Smooth muscle cell (in vitro differentiated cells): ENCODE measurements around the gene SMARCA1. TPM values are rescaled to one million over a fixed set of nuclear protein-coding genes. Genes with fewer than 3 reads are reported as not detected.

Experiments
- DNase-seq: peaks from one replicate; lab custom pipeline; 2025; ENCODE audit not compliant: unreplicated experiment; lab: John Stamatoyannopoulos, UW
- H2AFZ ChIP-seq: fragments of 200-600 bp; sonication (generic); 2 replicates; pipeline ENCODE4 v1.6.0; 2016; ENCODE audit warnings: antibody characterized with exemption, low read depth, mild to moderate bottlenecking
- H3F3A ChIP-seq: fragments of 200-600 bp; sonication (generic); 2 replicates; pipeline ENCODE4 v1.6.0; 2017; ENCODE audit warnings: antibody characterized with exemption, low read depth
- H3K27ac ChIP-seq: fragments of 200-600 bp; sonication (generic); 2 replicates; pipeline ENCODE4 v1.5.1; 2016; ENCODE audit warnings: low read depth, mild to moderate bottlenecking
- H3K27me3 ChIP-seq: fragments of 200-600 bp; sonication (generic); 2 replicates; pipeline ENCODE4 v1.6.1; 2016; ENCODE audit warnings: low read depth, mild to moderate bottlenecking
- H3K36me3 ChIP-seq: fragments of 200-600 bp; sonication (generic); 2 replicates; pipeline ENCODE4 v1.5.1; 2016; ENCODE audit warnings: low read depth
- H3K4me1 ChIP-seq: fragments of 200-600 bp; sonication (generic); 2 replicates; pipeline ENCODE4 v1.5.1; 2016; ENCODE audit warnings: low read depth
- H3K4me2 ChIP-seq: fragments of 200-600 bp; sonication (generic); 2 replicates; pipeline ENCODE4 v1.6.0; 2016; ENCODE audit warnings: mild to moderate bottlenecking
- H3K4me3 ChIP-seq: fragments of 200-600 bp; sonication (generic); 2 replicates; pipeline ENCODE4 v1.5.1; 2016; ENCODE audit warnings: mild to moderate bottlenecking
- H3K79me2 ChIP-seq: fragments of 200-600 bp; sonication (generic); 2 replicates; pipeline ENCODE4 v1.6.0; 2016; ENCODE audit warnings: low read depth, mild to moderate bottlenecking
- H3K9ac ChIP-seq: fragments of 200-600 bp; sonication (generic); 2 replicates; pipeline ENCODE4 v1.6.0; 2016; ENCODE audit warnings: low read depth
- H3K9me3 ChIP-seq: fragments of 200-600 bp; sonication (generic); replicated peaks from 2 replicates; pipeline ENCODE4 v1.5.1; 2016; ENCODE audit warnings: low read depth
- H4K20me1 ChIP-seq: fragments of 200-600 bp; sonication (generic); 2 replicates; pipeline ENCODE4 v1.6.0; 2016; ENCODE audit warnings: low read depth
- WGBS: methylation state at CpG from one replicate; pipeline ENCODE4 v1.1.7; 2016; ENCODE audit warnings: low lambda C conversion rate; 5-methylcytosine and 5-hydroxymethylcytosine counted together
- polyA plus RNA-seq: library from polyadenylated mRNA; unstranded; fragments of >200 nt; fragmentation: Nextera tagmentation; extraction: Ambion mirVana; gene quantifications from 2 replicates; pipeline ENCODE4 v1.2.1, GENCODE V29; 2016
- small RNA-seq: library from RNA; depleted of rRNA; stranded (forward); fragments of <200 nt; gene quantifications from one replicate; pipeline ENCODE3, GENCODE V24; 2014
- total RNA-seq: library from RNA; depleted of rRNA; stranded (reverse); fragments of >200 nt; gene quantifications from 2 replicates; pipeline ENCODE4 v1.2.3, GENCODE V29; 2014
- TF ChIP-seq, protein P1 (sequence below): fragments of 200-600 bp; sonication (generic); IDR thresholded peaks from 2 replicates; pipeline ENCODE4 v1.5.1; 2017; ENCODE audit warnings: borderline replicate concordance, mild to moderate bottlenecking, antibody characterized with exemption; ENCODE audit not compliant: insufficient read depth, poor library complexity, severe bottlenecking

Gene SMARCA1
- total and polyA plus RNA-seq, 2 experiments from 2014 or later, result 60.9 to 91.5 TPM

DNA sequence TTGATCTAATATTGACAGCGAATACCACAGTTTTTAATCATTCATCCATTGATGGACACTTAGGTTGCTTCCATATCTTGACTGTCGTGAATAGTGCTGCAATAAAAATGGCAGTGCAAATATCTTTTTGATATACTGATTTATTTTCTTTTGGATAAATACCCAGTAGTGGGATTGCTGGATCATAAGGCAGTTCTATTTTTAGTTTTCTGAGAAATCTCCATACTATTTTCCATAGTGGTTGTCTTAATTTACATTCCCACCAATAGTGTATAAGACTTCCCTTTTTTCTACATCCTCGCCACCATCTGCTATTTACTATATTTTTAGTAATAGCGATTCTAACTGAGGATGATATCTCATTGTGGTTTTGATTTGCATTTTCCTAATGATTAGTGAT is 100.1 kb downstream of the SMARCA1 start:
- no peaks in the 10 kb centered on the region for H4K20me1 ChIP-seq
- DNase-seq, result no peak
- H3K36me3 ChIP-seq, result no peaks in the 10 kb centered on the region
- no peaks in the 10 kb centered on the region for H3K27me3 ChIP-seq
- H2AFZ ChIP-seq, result no peak overlapping the region
- no peak overlapping the region for H3K9ac ChIP-seq
- H3K79me2 ChIP-seq, result no peaks in the 10 kb centered on the region
- H3K4me2 ChIP-seq, result no peak overlapping the region
- no peaks in the 10 kb centered on the region for H3F3A ChIP-seq
- TF ChIP-seq, protein P1, sequence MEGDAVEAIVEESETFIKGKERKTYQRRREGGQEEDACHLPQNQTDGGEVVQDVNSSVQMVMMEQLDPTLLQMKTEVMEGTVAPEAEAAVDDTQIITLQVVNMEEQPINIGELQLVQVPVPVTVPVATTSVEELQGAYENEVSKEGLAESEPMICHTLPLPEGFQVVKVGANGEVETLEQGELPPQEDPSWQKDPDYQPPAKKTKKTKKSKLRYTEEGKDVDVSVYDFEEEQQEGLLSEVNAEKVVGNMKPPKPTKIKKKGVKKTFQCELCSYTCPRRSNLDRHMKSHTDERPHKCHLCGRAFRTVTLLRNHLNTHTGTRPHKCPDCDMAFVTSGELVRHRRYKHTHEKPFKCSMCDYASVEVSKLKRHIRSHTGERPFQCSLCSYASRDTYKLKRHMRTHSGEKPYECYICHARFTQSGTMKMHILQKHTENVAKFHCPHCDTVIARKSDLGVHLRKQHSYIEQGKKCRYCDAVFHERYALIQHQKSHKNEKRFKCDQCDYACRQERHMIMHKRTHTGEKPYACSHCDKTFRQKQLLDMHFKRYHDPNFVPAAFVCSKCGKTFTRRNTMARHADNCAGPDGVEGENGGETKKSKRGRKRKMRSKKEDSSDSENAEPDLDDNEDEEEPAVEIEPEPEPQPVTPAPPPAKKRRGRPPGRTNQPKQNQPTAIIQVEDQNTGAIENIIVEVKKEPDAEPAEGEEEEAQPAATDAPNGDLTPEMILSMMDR, result no peak
- H3K9me3 ChIP-seq, result peaks cover 4% of the 10 kb centered on the region
- 80% methylated on average over 4 of the region's 4 CpGs for WGBS
- H3K4me3 ChIP-seq, result no peak overlapping the region
- H3K4me1 ChIP-seq, result no peaks in the 10 kb centered on the region
- H3K27ac ChIP-seq, result no peak overlapping the region

DNA sequence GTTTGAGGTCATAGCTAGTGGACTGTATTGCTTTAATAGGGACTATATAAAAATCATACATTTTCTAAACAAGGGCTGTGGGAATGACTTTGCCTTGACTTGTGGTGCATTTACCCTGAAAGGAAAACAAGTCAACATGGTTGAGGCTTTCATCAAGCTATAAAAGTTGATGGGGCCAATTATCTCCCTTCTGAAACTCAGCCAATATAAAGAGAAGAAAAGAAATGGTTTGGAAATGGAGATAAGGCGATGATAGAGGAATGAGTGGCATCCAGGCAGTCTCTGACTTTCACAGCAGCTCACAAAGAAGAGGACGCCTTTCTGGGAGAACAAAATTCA is 118.7 kb downstream of the SMARCA1 start:
- Histone ChIP-seq H3K36me3 (no peaks in the 10 kb centered on the region), H3K4me3 (no peak overlapping the region), H2AFZ (no peak overlapping the region), H3K4me2 (no peak overlapping the region), H3F3A (no peaks in the 10 kb centered on the region), H3K9me3 (no peaks in the 10 kb centered on the region), H4K20me1 (no peaks in the 10 kb centered on the region), H3K27me3 (no peaks in the 10 kb centered on the region), H3K4me1 (no peaks in the 10 kb centered on the region), H3K9ac (no peak overlapping the region), H3K27ac (no peak overlapping the region), H3K79me2 (no peaks in the 10 kb centered on the region)
- no peak for DNase-seq
- WGBS, result 43% methylated on average over 2 of the region's 2 CpGs
- TF ChIP-seq, protein P1, result no peak

DNA sequence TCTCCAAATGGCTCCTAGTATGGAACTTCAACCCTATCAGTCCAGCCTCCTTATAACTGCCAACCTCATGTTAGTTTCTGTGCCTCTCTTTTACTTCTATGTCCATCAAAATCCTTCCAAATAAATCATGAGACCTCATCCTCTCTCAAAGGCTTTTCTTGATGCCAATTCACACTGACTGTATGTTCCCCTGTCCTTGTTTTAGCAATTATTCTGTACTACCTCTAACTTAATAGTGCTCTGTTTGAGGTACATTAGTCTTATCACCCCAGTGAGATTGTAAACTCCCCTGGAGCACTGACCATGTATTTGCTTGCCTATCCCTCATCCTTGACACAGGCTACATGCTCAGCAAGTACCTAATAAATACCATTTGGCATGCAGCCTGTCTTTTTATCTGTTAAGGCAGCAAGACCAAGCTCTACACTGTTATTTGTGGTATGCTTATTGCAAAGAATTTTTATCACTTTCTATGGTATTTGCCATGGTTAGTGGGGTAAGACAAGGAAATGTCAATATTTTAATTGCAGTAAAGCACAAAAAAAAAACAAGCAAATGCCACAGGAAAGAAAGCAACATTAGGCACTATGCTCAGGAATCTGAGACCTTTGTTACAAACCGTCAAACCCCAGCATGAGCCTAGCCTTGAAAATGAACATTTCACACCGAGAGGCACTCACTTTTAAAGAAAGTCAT is 119.2 kb downstream of the SMARCA1 start:
- no peak for DNase-seq
- Histone ChIP-seq H3K4me1 (no peaks in the 10 kb centered on the region), H3K27ac (no peak overlapping the region), H3K36me3 (no peaks in the 10 kb centered on the region), H2AFZ (no peak overlapping the region), H3K9me3 (no peaks in the 10 kb centered on the region), H3K27me3 (no peaks in the 10 kb centered on the region), H3F3A (no peaks in the 10 kb centered on the region), H3K4me2 (no peak overlapping the region), H3K4me3 (no peak overlapping the region), H4K20me1 (no peaks in the 10 kb centered on the region), H3K79me2 (no peaks in the 10 kb centered on the region), H3K9ac (no peak overlapping the region)
- TF ChIP-seq, protein P1, result no peak
- WGBS, result 42% methylated on average over 2 of the region's 2 CpGs

Small RNA genes within 50 kb of the gene (small RNA-seq; reads per million reads assigned to genes)
- not detected for gene RF01169
- gene RNA5SP513, result 1.8 reads per million, percentile 42 among the genes with 10 or more reads in this experiment
- gene RPS26P56, result 0.08 reads per million

Other genes starting within 250 kb of the SMARCA1 start
- 26.2 TPM in 2 replicates for gene OCRL, start 16.8 kb upstream of the SMARCA1 start, total RNA-seq
- 6.3 and 8.7 TPM in 2 replicates for gene OCRL, start 16.8 kb upstream of the SMARCA1 start, polyA plus RNA-seq
- gene APLN, start 131.5 kb upstream of the SMARCA1 start, total RNA-seq, result 0.04 and 0.27 TPM in 2 replicates
- 0.19 and 0.78 TPM in 2 replicates for gene APLN, start 131.5 kb upstream of the SMARCA1 start, polyA plus RNA-seq
- gene XPNPEP2, start 215.5 kb upstream of the SMARCA1 start, total RNA-seq, result 0.09 TPM in 1 of 2 replicates, not detected in the other
- 0.13 and 0.46 TPM in 2 replicates for gene XPNPEP2, start 215.5 kb upstream of the SMARCA1 start, polyA plus RNA-seq